Esophagus squamous epithelium (tissue), 4 donors: ENCODE measurements around the gene ADPGK.

Experiments
- CTCF ChIP-seq, 6 experiments: fragments of 450-650 bp in 4 of 6; fragments of 200-600 bp in 2 of 6; sonication (generic) in 2 of 6; IDR thresholded peaks; one replicate each; pipeline ENCODE4 v1.5.1; 2016 to 2019; ENCODE audit warnings: antibody characterized with exemption in 6 of 6, mild to moderate bottlenecking in 4 of 6, moderate library complexity in 4 of 6
- POLR2A ChIP-seq, 4 donors: fragments of 450-650 bp; IDR thresholded peaks; one replicate each; pipeline ENCODE4 v1.6.1; 2017; ENCODE audit warnings: antibody characterized with exemption in 4 of 4, mild to moderate bottlenecking in 4 of 4, moderate library complexity in 3 of 4

- TF ChIP-seq POLR2A (IDR thresholded peaks at IDR 0.05): no peak
- TF ChIP-seq CTCF (IDR thresholded peaks at IDR 0.05): no peak
These were observed 43.1 kb upstream of the ADPGK start for GRCh38 chr15:72826611-72827010.
